ENCODE results near the gene NR2F1-AS1. TPM values are rescaled to one million over a fixed set of nuclear protein-coding genes. Genes with fewer than 3 reads are reported as not detected.
A peak's percentile ranks its signal among the peaks of the same experiment; 100 is the strongest.

The NR2F1-AS1 gene
- total RNA-seq, 6 experiments from 2014 or later = 22.9 to 26.2 (median 24.8) TPM

DNA sequence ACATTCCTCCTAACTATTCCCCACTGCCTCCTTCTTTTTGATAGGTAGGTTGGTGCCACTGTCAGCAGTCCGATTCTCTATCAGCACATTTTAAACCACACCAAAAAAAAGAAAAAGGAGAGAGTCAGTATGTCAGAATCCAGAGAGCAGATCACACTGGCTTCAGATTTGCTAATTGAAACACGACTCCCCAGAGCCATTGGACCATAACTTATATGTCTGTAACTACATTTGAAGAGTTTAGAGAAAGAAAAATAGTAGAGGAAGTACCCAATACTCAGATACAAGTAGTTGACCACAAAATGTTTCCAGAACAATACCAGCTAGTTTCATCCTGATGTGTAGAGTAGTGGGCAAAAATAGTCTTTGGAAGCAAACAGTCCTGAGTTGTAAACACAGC is 216.6 kb downstream of the NR2F1-AS1 start:
- Mint-ChIP-seq H3K27me3 (ENCODE audit: insufficient read depth) (no peaks in the 10 kb centered on the region; the same call in 1 of the 2 replicates), H3K4me1 (ENCODE audit: low read depth) (peaks cover 10% of the 10 kb centered on the region), H3K27ac (no peak overlapping the region), H3K36me3 (ENCODE audit: low read depth) (no peaks in the 10 kb centered on the region), H3K4me3 (no peak overlapping the region), H3K9me3 (no peaks in the 10 kb centered on the region)
- no peak for DNase-seq
- no peak for TF ChIP-seq CTCF (IDR thresholded peaks at IDR 0.05)

GRCh38 chr5:93360436-93361088 is 220.5 kb downstream of the NR2F1-AS1 start:
- no peak overlapping the region for H3K4me3 Mint-ChIP-seq
- H3K36me3 Mint-ChIP-seq (ENCODE audit: low read depth) = no peaks in the 10 kb centered on the region
- peaks cover 39% of the 10 kb centered on the region for H3K4me1 Mint-ChIP-seq (ENCODE audit: low read depth)
- peak overlapping the region; percentile 92; the same call in 1 of the 2 replicates for H3K27ac Mint-ChIP-seq
- H3K9me3 Mint-ChIP-seq = no peaks in the 10 kb centered on the region
- TF ChIP-seq CTCF (IDR thresholded peaks at IDR 0.05) = no peak
- no peak for DNase-seq
- no peaks in the 10 kb centered on the region; the same call in 1 of the 2 replicates for H3K27me3 Mint-ChIP-seq (ENCODE audit: insufficient read depth)

GRCh38 chr5:93359960-93360305 is 221.1 kb downstream of the NR2F1-AS1 start:
- Mint-ChIP-seq H3K9me3 (no peaks in the 10 kb centered on the region), H3K4me1 (ENCODE audit: low read depth) (peaks cover 42% of the 10 kb centered on the region), H3K27ac (peak overlapping the region; percentile 92), H3K4me3 (peak overlapping the region; percentile 75), H3K36me3 (ENCODE audit: low read depth) (no peaks in the 10 kb centered on the region), H3K27me3 (ENCODE audit: insufficient read depth) (no peaks in the 10 kb centered on the region; the same call in 1 of the 2 replicates)
- TF ChIP-seq CTCF (IDR thresholded peaks at IDR 0.05) = no peak
- no peak for DNase-seq

Other genes starting within 250 kb of the NR2F1-AS1 start
- gene NR2F1, start 2.0 kb upstream of the NR2F1-AS1 start, total RNA-seq (2021; fragmentation: NEBNext Ultra II Directional; extraction: Animal tissue kit (Norgen Biotek cat#: 25700)) = 10 to 100 TPM; 21.1 to 27.5 (median 23.6) TPM
- under 1 TPM; 0.05 to 0.12 (median 0.08) TPM for gene POU5F2, start 160.4 kb upstream of the NR2F1-AS1 start, total RNA-seq (2021; fragmentation: NEBNext Ultra II Directional; extraction: Animal tissue kit (Norgen Biotek cat#: 25700))

Measured in HFFc6 (cell line).